ENCODE measurements around the gene HACD2.

The HACD2 gene

DNA sequence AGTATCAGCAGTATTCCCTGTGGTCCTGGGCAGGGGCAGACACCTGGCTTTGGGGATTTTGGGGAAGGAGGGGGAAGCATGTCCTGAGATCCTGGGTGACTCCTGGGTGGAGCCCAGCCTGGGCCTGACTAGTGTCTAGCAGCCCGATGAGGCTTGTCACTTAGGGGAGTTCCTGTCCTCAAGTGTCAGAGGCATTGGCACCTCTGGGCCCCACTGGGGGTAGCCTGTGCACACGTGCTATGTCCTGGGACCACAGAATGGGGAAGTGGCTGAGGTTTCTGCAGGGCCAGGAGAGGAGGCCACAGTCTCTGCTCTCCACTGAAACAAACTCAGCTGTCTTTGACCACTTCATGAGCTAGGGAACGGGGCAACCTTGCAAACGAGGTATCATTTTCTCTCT is 104.4 kb downstream of the HACD2 start:
- Histone ChIP-seq H3K4me1 (peaks cover 78% of the 10 kb centered on the region), H3K27ac (no peak overlapping the region), H4K20me1 (no peaks in the 10 kb centered on the region), H3K36me3 (no peaks in the 10 kb centered on the region), H3K4me2 (peak overlapping the region; percentile 85), H3K27me3 (peaks cover 4% of the 10 kb centered on the region; the same call in 1 of the 2 replicates), H3K9ac (no peak overlapping the region), H3K4me3 (no peak overlapping the region), H3K9me3 (no peaks in the 10 kb centered on the region)
- TF ChIP-seq Cebpa-rat (IDR thresholded peaks at IDR 0.05), result no peak

DNA sequence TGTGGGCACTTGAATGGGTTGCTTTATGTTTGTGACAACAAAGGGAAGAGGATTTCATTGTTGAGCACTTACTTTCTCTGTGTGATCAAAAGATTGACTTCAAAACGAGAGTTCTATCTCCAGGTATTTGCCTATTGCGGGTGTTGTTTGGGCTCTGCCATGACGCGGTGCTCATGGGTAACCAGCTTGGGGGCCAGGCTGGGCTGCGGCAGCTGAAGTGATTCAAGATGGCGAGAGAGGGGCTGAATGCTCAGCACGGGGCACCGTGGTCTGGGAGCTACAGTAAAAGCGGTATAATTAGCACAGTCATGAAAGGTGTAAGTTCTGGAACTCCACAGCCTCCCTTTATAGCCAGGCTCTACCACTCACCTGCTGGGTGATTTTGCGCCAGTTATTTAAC is 105.0 kb downstream of the HACD2 start:
- TF ChIP-seq Cebpa-rat (IDR thresholded peaks at IDR 0.05), result no peak
- peak overlapping the region; percentile 85 for H3K4me2 ChIP-seq
- H3K27ac ChIP-seq, result no peak overlapping the region
- no peaks in the 10 kb centered on the region for H3K9me3 ChIP-seq
- H3K27me3 ChIP-seq, result peaks cover 4% of the 10 kb centered on the region; the same call in 1 of the 2 replicates
- H3K36me3 ChIP-seq, result no peaks in the 10 kb centered on the region
- no peak overlapping the region for H3K9ac ChIP-seq
- peaks cover 83% of the 10 kb centered on the region for H3K4me1 ChIP-seq
- H3K4me3 ChIP-seq, result no peak overlapping the region
- no peaks in the 10 kb centered on the region for H4K20me1 ChIP-seq

DNA sequence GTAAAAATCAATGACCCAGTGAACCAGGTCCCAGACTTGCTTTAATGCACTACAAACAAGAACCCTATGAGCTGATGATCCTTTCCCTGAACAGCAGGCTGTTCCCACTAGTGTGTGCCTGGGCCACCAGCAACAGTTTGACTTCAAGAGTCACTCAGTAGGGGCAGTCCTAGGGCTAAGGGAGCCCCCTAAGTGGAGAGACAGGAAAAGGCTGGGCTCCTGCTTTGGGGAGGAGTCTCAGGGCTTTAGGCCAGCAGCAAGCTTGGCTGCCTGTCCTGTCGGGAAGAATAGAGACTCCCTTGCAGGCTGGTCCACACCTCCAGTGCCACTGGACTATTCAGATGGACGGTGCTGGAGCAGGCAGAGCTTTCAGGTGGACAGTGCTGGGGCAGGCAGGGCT is 106.5 kb downstream of the HACD2 start:
- Histone ChIP-seq H3K27ac (no peak overlapping the region), H3K9me3 (no peaks in the 10 kb centered on the region), H4K20me1 (no peaks in the 10 kb centered on the region), H3K4me3 (no peak overlapping the region), H3K27me3 (peaks cover 4% of the 10 kb centered on the region; the same call in 1 of the 2 replicates), H3K4me1 (peaks cover 76% of the 10 kb centered on the region), H3K9ac (no peak overlapping the region), H3K4me2 (peak overlapping the region; percentile 68), H3K36me3 (no peaks in the 10 kb centered on the region)
- no peak for TF ChIP-seq Cebpa-rat (IDR thresholded peaks at IDR 0.05)

DNA sequence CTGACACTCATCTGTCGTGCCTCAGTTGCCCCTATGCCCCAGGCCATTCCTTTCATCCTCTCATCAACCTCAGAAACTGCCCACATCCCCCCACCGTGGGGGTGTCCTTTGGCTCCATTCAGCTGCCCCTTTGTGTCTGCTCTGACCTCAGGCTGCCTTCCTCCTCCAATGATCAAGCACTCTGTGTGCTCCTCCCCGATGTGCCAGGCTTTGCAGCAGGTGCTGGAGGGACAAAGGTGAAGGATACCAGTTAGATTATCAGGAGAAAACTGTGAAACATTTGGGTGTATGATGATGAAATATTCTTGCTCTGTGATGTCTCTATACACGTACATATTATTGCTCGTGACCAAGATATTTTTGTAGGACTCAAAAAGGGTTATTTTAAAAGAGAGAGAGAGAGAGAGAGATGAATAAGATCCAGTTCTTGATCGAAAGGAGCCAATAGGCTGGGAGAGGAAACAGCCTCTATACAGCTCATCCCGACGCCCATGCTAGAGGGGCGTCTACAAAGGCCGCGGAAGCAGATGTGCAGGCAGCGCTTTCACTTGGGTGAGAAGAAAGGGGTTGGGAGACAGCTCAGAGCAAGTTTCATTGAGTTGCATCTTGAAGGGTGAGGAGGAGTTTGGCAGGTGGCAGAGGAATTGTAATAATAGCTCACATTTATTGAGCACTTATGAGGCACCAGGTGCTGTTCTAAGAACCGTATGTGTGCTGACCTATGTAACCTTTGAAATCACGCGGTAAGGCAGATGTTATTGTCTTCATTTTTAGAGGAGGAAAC is 107.7 kb downstream of the HACD2 start:
- H3K4me1 ChIP-seq, result peaks cover 65% of the 10 kb centered on the region
- H3K4me2 ChIP-seq, result peak overlapping the region; percentile 68
- no peak overlapping the region for H3K9ac ChIP-seq
- H4K20me1 ChIP-seq, result no peaks in the 10 kb centered on the region
- H3K9me3 ChIP-seq, result no peaks in the 10 kb centered on the region
- H3K27me3 ChIP-seq, result peaks cover 4% of the 10 kb centered on the region; the same call in 1 of the 2 replicates
- no peak overlapping the region for H3K27ac ChIP-seq
- H3K36me3 ChIP-seq, result no peaks in the 10 kb centered on the region
- TF ChIP-seq Cebpa-rat (IDR thresholded peaks at IDR 0.05), result no peak
- H3K4me3 ChIP-seq, result no peak overlapping the region

DNA sequence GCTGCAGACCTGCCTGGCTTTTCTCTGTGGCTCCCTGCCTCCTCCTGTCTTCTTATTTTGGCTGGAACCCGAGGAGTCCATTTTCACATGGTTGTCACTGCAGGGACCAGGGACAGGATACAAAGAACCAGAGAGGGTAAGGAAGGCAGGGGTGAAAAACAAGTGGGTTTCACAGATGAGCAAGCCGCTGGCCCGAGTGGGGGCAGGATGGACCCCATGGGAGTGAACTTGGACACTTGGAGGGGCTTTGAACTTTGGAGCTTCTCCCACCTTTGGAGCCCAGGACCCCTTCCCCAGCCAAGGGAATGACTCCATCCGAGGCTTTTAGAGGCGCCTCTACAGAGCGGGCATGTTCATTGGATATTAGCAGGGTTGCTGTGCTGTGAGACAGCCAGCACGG is 109.1 kb downstream of the HACD2 start:
- H3K9ac ChIP-seq, result no peak overlapping the region
- H3K4me3 ChIP-seq, result no peak overlapping the region
- no peak for TF ChIP-seq Cebpa-rat (IDR thresholded peaks at IDR 0.05)
- H3K4me2 ChIP-seq, result peak overlapping the region; percentile 57
- no peaks in the 10 kb centered on the region for H3K27me3 ChIP-seq
- no peaks in the 10 kb centered on the region for H3K36me3 ChIP-seq
- no peaks in the 10 kb centered on the region for H4K20me1 ChIP-seq
- no peak overlapping the region for H3K27ac ChIP-seq
- no peaks in the 10 kb centered on the region for H3K9me3 ChIP-seq
- H3K4me1 ChIP-seq, result peaks cover 51% of the 10 kb centered on the region

DNA sequence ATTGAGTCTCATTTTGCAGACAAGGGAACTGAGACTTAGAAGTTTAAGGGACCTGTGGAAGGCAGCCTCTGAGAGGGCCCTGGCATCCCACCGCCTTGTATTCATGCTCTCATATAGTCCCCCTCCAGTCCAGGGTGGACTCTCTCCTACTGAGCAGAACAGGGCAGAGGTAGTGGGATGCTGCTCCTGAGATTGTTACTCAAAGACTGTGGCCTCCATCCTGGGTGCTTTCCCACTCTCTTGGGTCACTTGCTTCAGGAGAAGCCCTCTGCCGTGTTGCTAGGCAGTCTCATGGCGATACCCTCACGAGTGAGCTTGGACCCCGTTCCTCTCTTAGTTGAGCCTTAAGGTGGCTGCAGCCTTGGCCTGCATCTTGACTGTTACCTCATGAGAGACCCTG is 113.7 kb downstream of the HACD2 start:
- Histone ChIP-seq H3K4me1 (peaks cover 14% of the 10 kb centered on the region), H3K27ac (no peak overlapping the region), H3K9ac (no peak overlapping the region), H3K9me3 (no peaks in the 10 kb centered on the region), H3K36me3 (no peaks in the 10 kb centered on the region), H4K20me1 (no peaks in the 10 kb centered on the region), H3K4me3 (no peak overlapping the region), H3K4me2 (no peak overlapping the region), H3K27me3 (no peaks in the 10 kb centered on the region)
- no peak for TF ChIP-seq Cebpa-rat (IDR thresholded peaks at IDR 0.05)

DNA sequence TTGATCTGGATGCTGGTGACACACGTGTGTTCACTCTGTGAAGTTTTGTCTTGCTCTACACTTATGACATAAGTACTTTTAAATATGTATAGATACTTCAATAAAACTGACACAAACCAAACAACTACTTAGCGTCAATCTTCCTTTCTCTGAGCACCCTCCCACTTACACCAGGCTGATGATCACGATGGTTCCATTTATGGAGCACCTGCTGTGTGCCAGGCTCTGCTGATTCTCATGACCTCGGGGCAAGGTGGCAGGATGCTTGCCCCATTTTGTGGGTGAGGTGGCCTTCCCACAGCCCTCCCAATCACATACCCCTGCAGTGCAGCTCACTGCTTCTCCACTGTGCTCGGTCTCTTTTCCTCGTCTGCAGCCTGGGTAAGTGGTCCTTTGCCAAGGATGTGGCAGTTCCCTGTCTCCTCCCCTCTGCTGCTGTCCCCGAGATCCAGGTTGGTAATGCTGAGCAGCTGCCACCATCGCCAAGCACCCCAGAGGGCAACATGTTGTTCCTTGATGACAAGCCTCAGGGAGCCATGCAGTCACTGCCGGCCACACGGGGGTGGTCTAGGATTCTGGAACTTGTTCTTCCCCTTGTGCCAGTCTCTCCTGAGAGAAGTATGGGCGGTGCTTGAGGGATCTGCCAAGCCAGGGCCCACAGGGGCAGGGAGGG is 115.4 kb downstream of the HACD2 start:
- Histone ChIP-seq H3K27me3 (no peaks in the 10 kb centered on the region), H3K27ac (no peak overlapping the region), H4K20me1 (no peaks in the 10 kb centered on the region), H3K9ac (no peak overlapping the region), H3K36me3 (no peaks in the 10 kb centered on the region), H3K4me3 (no peak overlapping the region), H3K4me1 (no peaks in the 10 kb centered on the region), H3K4me2 (no peak overlapping the region), H3K9me3 (no peaks in the 10 kb centered on the region)
- no peak for TF ChIP-seq Cebpa-rat (IDR thresholded peaks at IDR 0.05)

DNA sequence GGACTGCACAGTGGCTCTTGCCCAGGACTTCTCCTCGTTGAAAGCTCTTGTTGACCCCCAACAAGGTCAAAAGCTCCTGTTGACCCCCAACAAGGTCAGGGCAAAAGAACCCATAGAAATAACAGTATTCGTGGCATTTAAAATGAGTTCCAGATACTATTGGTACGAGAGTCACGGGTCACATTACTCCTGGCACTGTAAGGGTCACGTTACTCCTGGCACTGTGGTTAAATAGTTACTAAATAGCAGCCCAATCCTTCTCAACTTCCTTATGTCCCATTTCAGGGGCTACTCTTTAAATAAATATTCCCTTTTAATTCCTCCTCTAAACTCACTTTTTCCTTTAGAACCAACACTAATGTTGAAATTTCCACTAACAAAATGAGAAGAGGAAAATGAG is 117.8 kb downstream of the HACD2 start:
- no peaks in the 10 kb centered on the region for H4K20me1 ChIP-seq

DNA sequence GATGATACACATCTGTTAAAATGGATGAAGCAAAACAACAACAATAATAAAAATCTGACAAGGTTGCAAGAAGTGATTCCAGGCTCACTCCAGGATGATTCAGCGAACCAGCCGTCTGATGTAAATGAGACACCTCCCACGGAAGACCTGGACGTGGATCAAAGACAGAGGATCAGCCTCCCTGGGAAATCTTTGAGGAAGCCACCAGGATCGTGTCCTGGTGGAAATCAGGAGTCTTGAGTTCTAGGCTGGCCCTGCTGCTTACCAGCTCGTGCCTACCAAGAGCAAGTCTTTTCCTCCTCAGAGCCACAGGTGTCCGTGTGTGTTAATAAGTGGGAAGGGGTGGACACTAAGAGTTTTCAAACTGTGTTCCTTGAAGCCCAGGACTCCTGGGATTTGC is 120.6 kb downstream of the HACD2 start:
- peaks cover 9% of the 10 kb centered on the region for H3K4me1 ChIP-seq
- no peak overlapping the region for H3K27ac ChIP-seq
- TF ChIP-seq Cebpa-rat (IDR thresholded peaks at IDR 0.05), result no peak
- H3K27me3 ChIP-seq, result no peaks in the 10 kb centered on the region
- H3K36me3 ChIP-seq, result no peaks in the 10 kb centered on the region
- H3K9ac ChIP-seq, result no peak overlapping the region
- no peak overlapping the region for H3K4me2 ChIP-seq
- H3K9me3 ChIP-seq, result no peaks in the 10 kb centered on the region
- H3K4me3 ChIP-seq, result no peak overlapping the region
- H4K20me1 ChIP-seq, result no peaks in the 10 kb centered on the region

More for the DNA sequence above, 117.8 kb downstream of the HACD2 start:
- peaks cover 7% of the 10 kb centered on the region for H3K4me1 ChIP-seq
- no peak overlapping the region for H3K9ac ChIP-seq
- no peaks in the 10 kb centered on the region for H3K36me3 ChIP-seq
- no peaks in the 10 kb centered on the region for H3K27me3 ChIP-seq
- H3K27ac ChIP-seq, result no peak overlapping the region
- H3K4me2 ChIP-seq, result no peak overlapping the region
- no peak for TF ChIP-seq Cebpa-rat (IDR thresholded peaks at IDR 0.05)
- no peaks in the 10 kb centered on the region for H3K9me3 ChIP-seq
- H3K4me3 ChIP-seq, result no peak overlapping the region

DNA sequence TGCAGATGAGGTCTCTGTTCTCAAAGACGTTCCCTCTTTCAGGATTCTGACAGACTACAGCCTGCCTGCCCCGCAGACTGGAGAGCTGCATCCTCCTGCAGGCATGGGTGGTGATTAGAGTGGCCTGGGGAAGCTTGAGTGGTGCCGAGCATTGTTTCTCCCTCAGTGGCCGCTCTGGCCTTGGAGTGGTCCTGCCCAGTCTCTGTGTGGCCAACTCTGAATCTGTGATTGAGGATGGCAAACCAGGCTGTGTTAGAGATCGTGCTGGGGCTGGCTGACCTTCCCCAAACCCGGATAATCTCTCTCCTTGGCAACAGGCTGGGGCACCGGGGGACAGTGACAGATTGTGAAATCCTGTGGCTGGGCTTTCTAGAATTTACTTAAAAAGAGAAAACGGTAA is 125.0 kb downstream of the HACD2 start:
- Histone ChIP-seq H3K4me2 (no peak overlapping the region), H3K9ac (no peak overlapping the region), H3K9me3 (no peaks in the 10 kb centered on the region), H3K4me1 (peaks cover 18% of the 10 kb centered on the region), H4K20me1 (no peaks in the 10 kb centered on the region), H3K27ac (no peak overlapping the region), H3K27me3 (no peaks in the 10 kb centered on the region), H3K4me3 (no peak overlapping the region), H3K36me3 (no peaks in the 10 kb centered on the region)
- no peak for TF ChIP-seq Cebpa-rat (IDR thresholded peaks at IDR 0.05)

Measured in BLaER1 (cell line).